ENCODE data around the gene UBL4A.

Gene UBL4A

GRCh38 chrX:154468217-154468616, 18.2 kb downstream of the UBL4A start:
- no peak overlapping the region for H3K4me3 ChIP-seq (ENCODE audit: low read depth, low read length)
- no peak for DNase-seq (ENCODE audit: low read depth)
- TF ChIP-seq CTCF (IDR thresholded peaks at IDR 0.05; ENCODE audit: insufficient read depth, low read depth, low read length, missing control alignments) = no peak

GRCh38 chrX:154467556-154467955, 18.9 kb downstream of the UBL4A start:
- no peak for DNase-seq (ENCODE audit: low read depth)
- no peak overlapping the region for H3K4me3 ChIP-seq (ENCODE audit: low read depth, low read length)
- TF ChIP-seq CTCF (IDR thresholded peaks at IDR 0.05; ENCODE audit: insufficient read depth, low read depth, low read length, missing control alignments) = no peak

DNA sequence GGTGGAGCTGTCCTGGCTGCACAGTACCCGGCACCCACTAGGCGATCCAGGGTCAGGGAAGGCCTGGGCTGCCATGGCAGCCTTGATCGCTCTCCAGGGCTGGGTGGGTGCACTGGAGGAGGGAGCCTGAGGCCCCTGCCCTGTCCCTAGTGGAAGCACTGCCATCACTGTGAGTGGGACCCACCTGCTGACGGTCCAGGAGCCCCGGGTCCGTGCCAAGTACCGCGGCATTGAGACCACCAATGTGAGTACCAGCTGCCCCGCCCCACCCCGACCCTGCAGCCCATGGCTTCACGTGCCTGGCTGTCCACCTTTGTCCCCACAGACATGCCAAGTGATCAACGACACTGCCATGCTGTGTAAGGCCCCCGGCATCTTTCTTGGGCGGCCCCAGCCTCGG, 19.5 kb downstream of the UBL4A start:
- no peak for TF ChIP-seq CTCF (IDR thresholded peaks at IDR 0.05; ENCODE audit: insufficient read depth, low read depth, low read length, missing control alignments)
- H3K4me3 ChIP-seq (ENCODE audit: low read depth, low read length) = no peak overlapping the region

GRCh38 chrX:154466036-154466435, 20.4 kb downstream of the UBL4A start:
- TF ChIP-seq CTCF (IDR thresholded peaks at IDR 0.05; ENCODE audit: insufficient read depth, low read depth, low read length, missing control alignments) = no peak
- DNase-seq (ENCODE audit: low read depth) = no peak
- H3K4me3 ChIP-seq (ENCODE audit: low read depth, low read length) = no peak overlapping the region

More for the DNA sequence above, 19.5 kb downstream of the UBL4A start:
- DNase-seq (ENCODE audit: low read depth) = no peak

DNA sequence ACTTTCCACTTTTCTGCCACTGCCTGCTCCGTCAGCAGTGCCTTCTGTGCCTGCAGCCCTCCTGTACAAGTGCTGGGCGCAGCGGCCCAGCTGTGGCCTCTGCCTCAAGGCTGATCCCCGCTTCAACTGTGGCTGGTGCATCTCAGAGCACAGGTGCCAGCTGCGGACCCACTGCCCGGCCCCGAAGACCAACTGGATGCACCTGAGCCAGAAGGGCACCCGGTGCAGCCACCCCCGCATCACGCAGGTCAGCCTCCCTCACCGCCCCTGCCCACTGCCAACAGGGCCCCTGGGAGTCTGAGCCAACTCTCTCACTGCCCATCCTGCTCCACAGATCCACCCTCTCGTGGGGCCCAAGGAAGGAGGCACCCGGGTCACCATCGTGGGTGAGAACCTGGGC, 20.8 kb downstream of the UBL4A start:
- TF ChIP-seq CTCF (IDR thresholded peaks at IDR 0.05; ENCODE audit: insufficient read depth, low read depth, low read length, missing control alignments) = no peak
- H3K4me3 ChIP-seq (ENCODE audit: low read depth, low read length) = no peak overlapping the region
- no peak for DNase-seq (ENCODE audit: low read depth)

DNA sequence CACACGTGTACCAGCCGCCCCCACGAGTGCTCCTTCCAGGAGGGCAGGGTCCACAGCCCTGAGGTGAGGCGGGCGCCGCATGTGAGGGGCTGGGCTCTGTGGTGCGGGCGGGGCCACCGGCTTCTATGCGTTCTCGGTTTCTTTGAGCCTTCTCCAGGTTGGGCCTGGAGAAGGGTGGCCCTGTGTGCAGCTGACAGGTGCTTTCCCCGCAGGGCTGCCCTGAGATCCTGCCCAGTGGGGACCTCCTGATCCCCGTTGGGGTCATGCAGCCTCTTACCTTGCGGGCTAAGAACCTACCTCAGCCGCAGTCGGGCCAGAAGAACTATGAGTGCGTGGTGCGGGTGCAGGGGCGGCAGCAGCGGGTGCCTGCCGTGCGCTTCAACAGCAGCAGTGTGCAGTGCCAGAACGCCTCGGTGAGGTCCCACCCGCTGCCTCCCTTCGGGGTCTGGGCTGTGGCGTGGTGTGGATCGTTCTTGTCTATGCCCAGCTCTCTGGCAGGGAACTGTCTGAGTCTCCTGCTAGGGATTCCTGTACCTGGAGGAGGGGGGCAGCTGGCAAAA, 21.5 kb downstream of the UBL4A start:
- TF ChIP-seq CTCF (IDR thresholded peaks at IDR 0.05; ENCODE audit: insufficient read depth, low read depth, low read length, missing control alignments) = no peak
- no peak for DNase-seq (ENCODE audit: low read depth)
- H3K4me3 ChIP-seq (ENCODE audit: low read depth, low read length) = no peak overlapping the region

GRCh38 chrX:154463611-154464220, 22.7 kb downstream of the UBL4A start:
- no peak for TF ChIP-seq CTCF (IDR thresholded peaks at IDR 0.05; ENCODE audit: insufficient read depth, low read depth, low read length, missing control alignments)
- H3K4me3 ChIP-seq (ENCODE audit: low read depth, low read length) = no peak overlapping the region
- DNase-seq (ENCODE audit: low read depth) = no peak

All from GM12865 (cell line).